Thyroid gland (tissue), 4 donors: ENCODE measurements around the gene CHMP6.

Experiments
- CTCF ChIP-seq, 6 experiments: fragments of 200-600 bp in 3 of 6; fragments of 450-650 bp in 3 of 6; sonication (generic) in 3 of 6; IDR thresholded peaks; one replicate each; pipeline ENCODE4 v1.5.1; 2016 to 2019; ENCODE audit warnings: antibody characterized with exemption in 6 of 6, mild to moderate bottlenecking in 2 of 6, inconsistent platforms in 1 of 6, moderate library complexity in 1 of 6
- POLR2A ChIP-seq, 2 donors: fragments of 450-650 bp; IDR thresholded peaks; one replicate each; pipeline ENCODE4 v1.6.1; 2017; ENCODE audit warnings: antibody characterized with exemption in 2 of 2, mild to moderate bottlenecking in 2 of 2, moderate library complexity in 1 of 2

GRCh38 chr17:81000334-81000630, 8.6 kb downstream of the CHMP6 start:
- TF ChIP-seq CTCF (IDR thresholded peaks at IDR 0.05), result no peak
- no peak for TF ChIP-seq POLR2A (IDR thresholded peaks at IDR 0.05)
